Body of pancreas (tissue), 4 donors: ENCODE results near the gene SPATA6.

Experiments
- POLR2A ChIP-seq, 3 donors: fragments of 450-650 bp; IDR thresholded peaks; one replicate each; pipeline ENCODE4 v1.6.1; 2016; ENCODE audit warnings: antibody characterized with exemption in 3 of 3, mild to moderate bottlenecking in 2 of 3
- TF ChIP-seq, protein P1 (sequence below), 7 experiments: fragments of 450-650 bp in 4 of 7; fragments of 200-600 bp in 3 of 7; sonication (generic) in 3 of 7; IDR thresholded peaks; one replicate each; pipeline ENCODE4 v1.5.1; 2016 to 2019; ENCODE audit warnings: antibody characterized with exemption in 7 of 7

DNA sequence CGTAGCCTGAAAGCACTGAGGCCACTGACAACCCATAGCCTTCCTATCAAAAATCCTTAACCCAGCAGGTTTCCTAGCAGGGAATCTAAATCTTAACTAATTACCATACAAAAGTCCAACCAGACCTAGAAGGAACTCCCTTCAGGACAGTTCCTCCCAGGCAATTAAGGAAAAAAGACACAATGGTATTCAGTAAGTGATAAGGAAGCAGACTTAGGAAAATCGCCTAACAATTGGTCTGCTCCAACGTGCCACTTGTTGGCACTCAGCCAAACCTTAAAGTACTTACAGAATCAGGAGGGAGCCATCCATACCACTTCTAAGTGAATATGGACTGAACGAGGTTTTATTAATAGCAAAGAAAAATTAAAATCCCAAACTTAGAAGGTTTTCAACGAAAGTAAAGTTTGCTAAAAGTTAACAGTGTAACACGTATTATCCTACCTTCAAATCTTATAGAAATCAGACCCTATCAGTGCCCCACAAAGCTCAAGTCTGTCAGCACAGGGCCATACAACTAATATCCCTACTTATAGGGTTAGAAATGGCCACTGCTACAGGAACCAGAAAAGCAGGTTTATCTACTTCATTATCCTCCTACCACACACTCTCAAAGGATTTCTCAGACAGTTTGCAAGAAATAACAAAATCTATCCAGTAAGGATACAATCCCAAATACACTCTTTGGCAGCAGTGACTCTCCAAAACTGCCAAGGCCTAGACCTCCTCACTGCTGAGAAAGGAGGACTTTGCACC lies 29.0 kb downstream of the SPATA6 start:
- TF ChIP-seq, protein P1, sequence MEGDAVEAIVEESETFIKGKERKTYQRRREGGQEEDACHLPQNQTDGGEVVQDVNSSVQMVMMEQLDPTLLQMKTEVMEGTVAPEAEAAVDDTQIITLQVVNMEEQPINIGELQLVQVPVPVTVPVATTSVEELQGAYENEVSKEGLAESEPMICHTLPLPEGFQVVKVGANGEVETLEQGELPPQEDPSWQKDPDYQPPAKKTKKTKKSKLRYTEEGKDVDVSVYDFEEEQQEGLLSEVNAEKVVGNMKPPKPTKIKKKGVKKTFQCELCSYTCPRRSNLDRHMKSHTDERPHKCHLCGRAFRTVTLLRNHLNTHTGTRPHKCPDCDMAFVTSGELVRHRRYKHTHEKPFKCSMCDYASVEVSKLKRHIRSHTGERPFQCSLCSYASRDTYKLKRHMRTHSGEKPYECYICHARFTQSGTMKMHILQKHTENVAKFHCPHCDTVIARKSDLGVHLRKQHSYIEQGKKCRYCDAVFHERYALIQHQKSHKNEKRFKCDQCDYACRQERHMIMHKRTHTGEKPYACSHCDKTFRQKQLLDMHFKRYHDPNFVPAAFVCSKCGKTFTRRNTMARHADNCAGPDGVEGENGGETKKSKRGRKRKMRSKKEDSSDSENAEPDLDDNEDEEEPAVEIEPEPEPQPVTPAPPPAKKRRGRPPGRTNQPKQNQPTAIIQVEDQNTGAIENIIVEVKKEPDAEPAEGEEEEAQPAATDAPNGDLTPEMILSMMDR (IDR thresholded peaks at IDR 0.05), result no peak
- TF ChIP-seq POLR2A (IDR thresholded peaks at IDR 0.05), result no peak
